Measurements from ENCODE around the gene APPL1. TPM values are rescaled to one million over a fixed set of nuclear protein-coding genes. Genes with fewer than 3 reads are reported as not detected.
A peak's percentile ranks its signal among the peaks of the same experiment; 100 is the strongest.

APPL1 gene
- 10 to 100 TPM; 30.9 to 33.6 TPM for total RNA-seq
- polyA plus RNA-seq = 10 to 100 TPM; 28.1 to 50.5 TPM

GRCh38 chr3:57227204-57227929 lies at the start of gene APPL1:
Gene APPL1 (plus strand): TSS chr3:57227729. CDS start chr3:57227884, 155 bp downstream.
- Mint-ChIP-seq H3K27ac (peak within 1 kb of the TSS; percentile 70 to 93 (median 86)), H3K4me3 (peak within 1 kb of the TSS; percentile 89 to 98 (median 94)), H3K27me3 (no peaks in the 10 kb centered on the region), H3K4me1 (peaks cover 12 to 35% (median 25%) of the 10 kb centered on the region in 4 donors), H3K9me3 (peaks cover 0 to 1% (median 0%) of the 10 kb centered on the region in 8 donors), H3K36me3 (peaks cover 0 to 2% of the 10 kb centered on the region in 2 donors)
- CTCF ChIA-PET (ENCODE audit: partially characterized antibody) = interaction anchor here (1.3 to 1.6 kb wide), 2 partner anchors 8 to 58 kb away, joined by 3 to 7 read pairs; no protein-coding TSS in a partner anchor
- Histone ChIP-seq H3K9me3 (ENCODE audit: control insufficient read depth in 1 of 2, low read length in 2 of 2) (no peaks in the 10 kb centered on the region), H3K36me3 (ENCODE audit: insufficient read depth, low read length) (no peaks in the 10 kb centered on the region), H3K27ac (ENCODE audit: low read depth, low read length) (peak within 1 kb of the TSS; percentile 45), H3K27me3 (ENCODE audit: insufficient read depth, low read length) (no peaks in the 10 kb centered on the region), H3K4me1 (ENCODE audit: insufficient read depth, low read length) (peaks cover 26% of the 10 kb centered on the region), H3K4me3 (ENCODE audit: low read length in 2 of 2) (peak within 1 kb of the TSS; percentile 40 to 85)
- POLR2A ChIA-PET (ENCODE audit: partially characterized antibody) = interaction anchor here (1.0 to 1.7 kb wide), 6 partner anchors 10 to 1079 kb away, joined by 4 to 10 read pairs (median 6); partner anchors contain the start of genes ARF4, HTD2, PDE12 and RPP14
- peak; percentile 79 to 89 (median 84) for DNase-seq
- intact Hi-C loops (cut with micrococcal nuclease) = loop anchor here (1.0 to 10.0 kb wide), 6 partner anchors 57 to 1007 kb away; partner anchors contain the start of genes ABHD6, ARF4, CCDC66 and DENND6A

GRCh38 chr3:57179580-57180410 lies 47.7 kb upstream of the APPL1 start:
- intact Hi-C loops (cut with micrococcal nuclease) = no loop called here
- Mint-ChIP-seq H3K9me3 (no peaks in the 10 kb centered on the region), H3K27ac (no peak overlapping the region), H3K4me3 (no peak overlapping the region), H3K4me1 (no peaks in the 10 kb centered on the region), H3K36me3 (no peaks in the 10 kb centered on the region), H3K27me3 (peaks cover 8 to 21% of the 10 kb centered on the region in 2 donors)
- no peaks in the 10 kb centered on the region for H3K27me3 ChIP-seq (ENCODE audit: insufficient read depth, low read length)
- ChIA-PET CTCF (ENCODE audit: partially characterized antibody) (interaction anchor here (3.6 kb wide), 1 partner anchor 10 kb away, joined by 24 read pairs; no protein-coding TSS in a partner anchor), POLR2A (ENCODE audit: partially characterized antibody) (no interaction called here)
- no peaks in the 10 kb centered on the region for H3K4me1 ChIP-seq (ENCODE audit: insufficient read depth, low read length)
- H3K9me3 ChIP-seq (ENCODE audit: control insufficient read depth in 1 of 2, low read length in 2 of 2) = no peaks in the 10 kb centered on the region
- DNase-seq = no peak
- no peak overlapping the region for H3K4me3 ChIP-seq (ENCODE audit: low read length in 2 of 2)
- H3K36me3 ChIP-seq (ENCODE audit: insufficient read depth, low read length) = no peaks in the 10 kb centered on the region
- no peak overlapping the region for H3K27ac ChIP-seq (ENCODE audit: low read depth, low read length)

DNA sequence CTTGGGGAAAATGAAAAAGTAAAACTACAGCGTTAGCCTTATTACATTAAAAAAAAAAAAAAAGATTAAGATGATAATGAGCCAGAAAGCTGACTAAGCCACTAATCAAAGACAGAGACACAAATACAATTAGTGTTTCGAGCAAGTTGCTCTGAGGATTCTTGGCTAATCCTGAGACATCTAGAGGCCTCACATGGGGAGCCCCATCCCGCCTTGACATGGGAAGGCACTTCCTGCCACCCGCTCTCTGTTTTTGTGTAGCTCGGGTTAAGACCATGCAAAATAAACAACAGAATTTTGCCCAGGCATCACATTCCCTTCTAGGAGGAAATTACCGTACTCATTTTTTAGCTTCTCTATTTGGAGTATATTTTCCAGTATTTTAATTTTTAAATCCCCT lies 43.0 kb upstream of the APPL1 start:
- no peak overlapping the region for H3K4me3 ChIP-seq (ENCODE audit: low read length in 2 of 2)
- intact Hi-C loops (cut with micrococcal nuclease) = no loop called here
- H3K27me3 ChIP-seq (ENCODE audit: insufficient read depth, low read length) = no peaks in the 10 kb centered on the region
- Mint-ChIP-seq H3K27ac (no peak overlapping the region), H3K4me3 (no peak overlapping the region), H3K4me1 (no peaks in the 10 kb centered on the region), H3K9me3 (no peaks in the 10 kb centered on the region), H3K27me3 (peaks cover 3 to 5% of the 10 kb centered on the region in 2 donors), H3K36me3 (no peaks in the 10 kb centered on the region)
- ChIA-PET POLR2A (ENCODE audit: partially characterized antibody) (no interaction called here), CTCF (ENCODE audit: partially characterized antibody) (interaction anchor here (0.6 to 2.4 kb wide), 2 partner anchors 15 to 993 kb away, joined by 3 to 9 read pairs; no protein-coding TSS in a partner anchor)
- no peaks in the 10 kb centered on the region for H3K4me1 ChIP-seq (ENCODE audit: insufficient read depth, low read length)
- no peaks in the 10 kb centered on the region for H3K9me3 ChIP-seq (ENCODE audit: control insufficient read depth in 1 of 2, low read length in 2 of 2)
- no peaks in the 10 kb centered on the region for H3K36me3 ChIP-seq (ENCODE audit: insufficient read depth, low read length)
- no peak overlapping the region for H3K27ac ChIP-seq (ENCODE audit: low read depth, low read length)
- no peak for DNase-seq

- DNase-seq = no peak
- peak overlapping the region in 1 of 7 donors; percentile 1 for H3K27ac Mint-ChIP-seq
- H3K4me3 ChIP-seq (ENCODE audit: low read length in 2 of 2) = no peak overlapping the region
- H3K36me3 Mint-ChIP-seq = no peaks in the 10 kb centered on the region
- H3K27me3 ChIP-seq (ENCODE audit: insufficient read depth, low read length) = no peaks in the 10 kb centered on the region
- no peak overlapping the region for H3K27ac ChIP-seq (ENCODE audit: low read depth, low read length)
- CTCF ChIA-PET (ENCODE audit: partially characterized antibody) = no interaction called here
- H3K4me1 ChIP-seq (ENCODE audit: insufficient read depth, low read length) = no peaks in the 10 kb centered on the region
- POLR2A ChIA-PET (ENCODE audit: partially characterized antibody) = no interaction called here
- H3K4me1 Mint-ChIP-seq = no peaks in the 10 kb centered on the region
- H3K36me3 ChIP-seq (ENCODE audit: insufficient read depth, low read length) = no peaks in the 10 kb centered on the region
- H3K9me3 Mint-ChIP-seq = peaks cover 0 to 2% (median 0%) of the 10 kb centered on the region in 8 donors
- no peak overlapping the region for H3K4me3 Mint-ChIP-seq
- intact Hi-C loops (cut with micrococcal nuclease) = no loop called here
- peaks cover 7 to 10% of the 10 kb centered on the region in 2 donors for H3K27me3 Mint-ChIP-seq
- H3K9me3 ChIP-seq (ENCODE audit: control insufficient read depth in 1 of 2, low read length in 2 of 2) = no peaks in the 10 kb centered on the region
Measured at GRCh38 chr3:57192028-57192427, 35.5 kb upstream of the APPL1 start.

DNA sequence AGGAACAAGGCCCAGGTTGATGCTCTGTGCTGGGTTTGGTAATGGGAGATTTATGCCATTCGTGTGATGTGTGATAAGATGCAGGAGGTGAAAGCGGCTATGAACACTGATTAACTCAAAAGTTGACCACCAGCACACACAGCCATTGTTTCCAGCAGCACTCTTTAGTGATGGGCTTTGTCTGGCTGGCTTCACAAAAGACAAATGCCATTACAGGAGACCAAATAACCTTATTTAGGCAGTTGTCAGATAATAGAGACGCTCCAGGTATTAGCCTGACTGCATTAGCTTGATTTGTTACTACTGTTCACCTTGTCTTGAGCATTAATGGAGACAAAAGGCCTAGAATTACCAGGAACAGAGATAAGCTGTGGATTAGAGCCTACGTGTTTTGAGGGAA lies 32.9 kb upstream of the APPL1 start:
- ChIA-PET POLR2A (ENCODE audit: partially characterized antibody) (no interaction called here), CTCF (ENCODE audit: partially characterized antibody) (no interaction called here)
- Histone ChIP-seq H3K4me3 (ENCODE audit: low read length in 2 of 2) (no peak overlapping the region), H3K27ac (ENCODE audit: low read depth, low read length) (no peak overlapping the region), H3K27me3 (ENCODE audit: insufficient read depth, low read length) (no peaks in the 10 kb centered on the region), H3K36me3 (ENCODE audit: insufficient read depth, low read length) (no peaks in the 10 kb centered on the region), H3K4me1 (ENCODE audit: insufficient read depth, low read length) (no peaks in the 10 kb centered on the region), H3K9me3 (ENCODE audit: control insufficient read depth in 1 of 2, low read length in 2 of 2) (no peaks in the 10 kb centered on the region)
- intact Hi-C loops (cut with micrococcal nuclease) = no loop called here
- Mint-ChIP-seq H3K4me1 (no peaks in the 10 kb centered on the region), H3K27ac (no peak overlapping the region), H3K36me3 (no peaks in the 10 kb centered on the region), H3K9me3 (peaks cover 0 to 4% (median 0%) of the 10 kb centered on the region in 8 donors), H3K27me3 (peaks cover 10 to 11% of the 10 kb centered on the region in 2 donors), H3K4me3 (no peak overlapping the region)
- DNase-seq = no peak

- POLR2A ChIA-PET (ENCODE audit: partially characterized antibody) = no interaction called here
- Mint-ChIP-seq H3K36me3 (no peaks in the 10 kb centered on the region), H3K4me3 (no peak within 1 kb of the TSS), H3K27ac (no peak within 1 kb of the TSS), H3K4me1 (no peaks in the 10 kb centered on the region), H3K27me3 (peaks cover 2 to 4% of the 10 kb centered on the region in 2 donors), H3K9me3 (peaks cover 0 to 4% (median 0%) of the 10 kb centered on the region in 8 donors)
- CTCF ChIA-PET (ENCODE audit: partially characterized antibody) = no interaction called here
- H3K27ac ChIP-seq (ENCODE audit: low read depth, low read length) = no peak within 1 kb of the TSS
- no peak within 1 kb of the TSS for H3K4me3 ChIP-seq (ENCODE audit: low read length in 2 of 2)
- no peaks in the 10 kb centered on the region for H3K4me1 ChIP-seq (ENCODE audit: insufficient read depth, low read length)
- H3K27me3 ChIP-seq (ENCODE audit: insufficient read depth, low read length) = no peaks in the 10 kb centered on the region
- intact Hi-C loops (cut with micrococcal nuclease) = no loop called here
- no peak for DNase-seq
- no peaks in the 10 kb centered on the region for H3K36me3 ChIP-seq (ENCODE audit: insufficient read depth, low read length)
- no peaks in the 10 kb centered on the region for H3K9me3 ChIP-seq (ENCODE audit: control insufficient read depth in 1 of 2, low read length in 2 of 2)
Measured at GRCh38 chr3:57199895-57200297, 27.6 kb upstream of the APPL1 start, which contains the start of gene HESX1. Gene HESX1 (minus strand): TSS chr3:57199978. CDS start chr3:57199918, 60 bp downstream.

- H3K4me3 Mint-ChIP-seq = no peak overlapping the region
Measured at GRCh38 chr3:57206423-57206822, 21.1 kb upstream of the APPL1 start.

More at GRCh38 chr3:57206423-57206822, 21.1 kb upstream of the APPL1 start:
- ChIA-PET CTCF (ENCODE audit: partially characterized antibody) (interaction anchor here (1.3 kb wide), 1 partner anchor 36 kb away, joined by 3 read pairs; no protein-coding TSS in a partner anchor), POLR2A (ENCODE audit: partially characterized antibody) (no interaction called here)
- Mint-ChIP-seq H3K27ac (no peak overlapping the region), H3K36me3 (no peaks in the 10 kb centered on the region), H3K4me1 (no peaks in the 10 kb centered on the region), H3K9me3 (no peaks in the 10 kb centered on the region), H3K27me3 (peaks cover 0 to 2% of the 10 kb centered on the region in 2 donors)
- no peaks in the 10 kb centered on the region for H3K27me3 ChIP-seq (ENCODE audit: insufficient read depth, low read length)
- intact Hi-C loops (cut with micrococcal nuclease) = no loop called here
- H3K4me1 ChIP-seq (ENCODE audit: insufficient read depth, low read length) = no peaks in the 10 kb centered on the region
- no peaks in the 10 kb centered on the region for H3K9me3 ChIP-seq (ENCODE audit: control insufficient read depth in 1 of 2, low read length in 2 of 2)
- H3K36me3 ChIP-seq (ENCODE audit: insufficient read depth, low read length) = no peaks in the 10 kb centered on the region
- H3K4me3 ChIP-seq (ENCODE audit: low read length in 2 of 2) = no peak overlapping the region
- no peak overlapping the region for H3K27ac ChIP-seq (ENCODE audit: low read depth, low read length)
- DNase-seq = no peak

Measured in CD4-positive, alpha-beta memory T cell (primary cell).